NCI-H1436 (cell line): Measurements from ENCODE around the gene FGF8.

Source experiments
- DNase-seq: peaks from one replicate; lab custom pipeline; 2025; lab: John Stamatoyannopoulos, UW

FGF8 gene

DNA sequence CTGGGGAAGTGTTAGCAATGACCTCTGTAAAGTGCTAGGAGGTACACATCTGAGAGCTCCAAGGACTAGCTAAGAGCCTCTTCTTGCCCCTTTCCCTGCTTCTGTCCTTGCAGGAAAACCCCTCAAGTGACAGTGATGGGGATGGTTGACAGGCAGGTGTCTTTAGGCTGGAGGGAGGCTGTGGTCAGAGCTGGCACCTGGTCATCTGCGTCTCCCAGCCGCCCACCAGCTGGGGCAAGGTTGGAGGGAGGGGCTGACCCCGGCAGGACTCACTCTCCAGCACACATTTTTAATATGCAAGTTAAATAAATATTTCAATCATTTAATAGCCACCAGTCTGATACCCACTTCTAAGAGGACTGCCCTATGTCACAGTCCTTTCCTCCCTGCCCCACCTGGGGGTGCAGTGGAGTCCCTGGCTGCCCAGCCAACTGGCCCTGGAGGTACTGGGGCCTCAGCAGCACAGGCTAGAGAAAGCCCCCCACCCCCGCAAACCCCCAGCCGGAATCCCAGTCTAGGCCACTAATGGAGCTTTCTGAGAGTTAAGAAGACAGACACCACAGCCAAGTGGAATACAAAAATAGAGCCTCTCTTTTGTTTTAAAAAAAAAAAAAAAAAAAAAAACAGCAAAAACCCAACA, 6.3 kb downstream of the FGF8 start:
- DNase-seq, result no peak

DNA sequence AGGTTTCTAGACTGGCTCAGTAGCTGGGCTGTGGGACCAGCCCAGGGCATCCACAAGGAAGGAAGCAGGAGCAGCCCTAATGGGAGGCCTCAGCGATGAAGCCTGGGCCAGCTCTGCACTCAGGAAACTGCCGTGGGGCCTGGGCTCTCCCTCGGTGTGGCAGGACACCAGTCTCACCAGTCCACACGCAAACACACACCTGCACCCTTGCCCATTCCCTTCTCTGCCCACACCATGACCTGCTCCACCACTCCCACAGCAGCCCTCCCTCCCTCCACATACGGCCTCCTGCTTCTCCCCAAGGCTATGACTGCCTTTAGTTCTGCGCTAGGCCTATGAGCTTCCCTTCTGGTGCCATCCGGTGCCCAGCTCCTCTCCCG, 7.1 kb downstream of the FGF8 start:
- DNase-seq, result no peak

DNA sequence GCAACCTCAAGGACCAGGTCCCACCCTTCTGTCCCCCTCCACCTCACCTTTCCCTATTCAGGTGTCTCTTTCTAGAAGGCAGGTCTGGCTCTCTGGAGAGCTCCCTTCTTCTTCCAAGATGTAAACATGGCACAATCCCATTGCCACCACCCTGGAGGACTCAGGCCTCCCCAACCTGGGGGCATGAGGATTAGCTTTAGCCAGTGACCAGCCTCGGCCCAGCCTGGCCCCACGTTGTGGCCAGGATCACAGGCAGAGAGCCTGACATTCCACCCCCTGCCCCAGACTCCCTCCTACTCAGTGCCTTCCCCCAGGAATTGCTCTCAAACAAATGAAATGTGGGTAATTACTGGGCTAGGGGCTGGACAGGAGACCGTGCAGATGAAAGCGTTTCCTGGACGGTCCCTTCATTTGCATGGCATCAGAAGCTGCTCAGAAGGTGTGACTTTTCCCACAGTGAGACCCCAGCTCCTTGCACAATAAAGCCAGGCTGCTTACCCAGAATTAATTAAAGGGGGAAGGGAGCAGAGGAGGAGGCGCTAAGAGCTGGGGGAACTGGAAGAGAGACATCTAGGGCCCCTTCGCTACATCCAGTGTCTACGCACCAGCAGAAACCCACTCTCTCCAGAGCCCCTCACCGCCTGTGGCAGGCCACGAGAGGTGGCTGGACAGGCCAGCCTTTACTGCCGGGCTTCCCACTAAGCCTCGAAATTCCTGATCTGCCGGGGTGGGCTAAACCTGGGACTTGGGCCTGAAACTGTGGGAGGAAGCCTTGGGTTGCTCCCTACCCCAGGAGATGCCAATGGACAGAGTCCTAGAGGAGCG, 7.7 kb downstream of the FGF8 start:
- no peak for DNase-seq

DNA sequence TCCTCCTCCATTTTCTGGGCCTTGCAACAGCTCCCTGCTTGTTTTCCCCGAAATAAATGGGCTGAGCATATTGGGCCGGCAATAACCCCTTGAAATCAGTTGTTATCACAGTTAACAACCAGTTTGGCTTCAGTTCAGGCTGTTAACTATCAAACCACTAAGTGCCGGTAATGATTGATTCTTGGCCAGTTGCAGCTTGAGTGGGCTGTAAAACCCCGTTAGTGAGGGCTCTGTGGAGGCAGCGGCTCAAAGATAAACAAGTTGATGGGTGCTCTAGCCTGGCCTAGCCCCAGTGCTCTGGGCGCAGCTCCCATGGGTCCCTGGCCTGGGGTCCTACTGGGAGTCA, 8.3 kb downstream of the FGF8 start:
- DNase-seq, result no peak

DNA sequence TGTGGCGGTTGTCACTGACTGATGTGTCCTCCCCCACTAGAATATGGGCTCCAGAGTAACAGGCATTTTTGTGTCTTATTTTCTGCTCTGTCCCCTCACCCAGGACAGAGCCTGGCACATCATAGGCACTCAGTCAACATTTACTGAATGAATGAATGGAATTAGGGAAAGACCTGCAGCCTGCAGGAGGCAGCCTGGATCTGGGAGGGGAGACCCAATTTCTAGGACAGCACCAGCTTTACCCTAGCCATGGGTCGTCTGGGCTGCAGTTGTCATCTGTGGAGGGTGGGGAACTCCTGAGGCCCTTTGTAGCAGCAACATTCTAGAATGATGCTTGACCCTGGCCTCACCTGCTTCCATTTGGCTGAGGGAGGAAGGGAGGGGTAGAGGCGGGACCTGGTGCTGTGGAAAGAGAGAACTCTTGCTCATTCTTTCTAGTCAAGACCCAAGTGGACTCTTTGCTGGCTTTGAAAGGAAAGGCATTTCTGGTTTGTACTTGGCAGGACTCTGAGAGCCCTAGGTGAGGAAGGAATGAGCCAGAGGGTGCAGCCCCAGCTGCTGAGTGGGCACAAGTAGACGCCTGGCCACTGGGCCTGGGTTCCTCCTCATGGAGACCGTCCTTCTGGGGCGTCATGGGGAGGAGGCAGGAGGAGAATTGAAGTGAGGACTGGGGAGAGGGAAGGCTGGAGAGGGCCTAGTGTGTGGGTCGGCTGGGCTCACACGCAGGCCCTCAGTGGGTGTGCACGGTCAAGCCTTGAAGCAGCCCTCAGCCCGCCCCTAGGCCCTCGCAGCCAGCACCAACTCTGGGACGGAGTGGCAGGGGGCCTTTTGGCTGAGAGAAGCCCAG, 8.9 kb downstream of the FGF8 start:
- no peak for DNase-seq

DNA sequence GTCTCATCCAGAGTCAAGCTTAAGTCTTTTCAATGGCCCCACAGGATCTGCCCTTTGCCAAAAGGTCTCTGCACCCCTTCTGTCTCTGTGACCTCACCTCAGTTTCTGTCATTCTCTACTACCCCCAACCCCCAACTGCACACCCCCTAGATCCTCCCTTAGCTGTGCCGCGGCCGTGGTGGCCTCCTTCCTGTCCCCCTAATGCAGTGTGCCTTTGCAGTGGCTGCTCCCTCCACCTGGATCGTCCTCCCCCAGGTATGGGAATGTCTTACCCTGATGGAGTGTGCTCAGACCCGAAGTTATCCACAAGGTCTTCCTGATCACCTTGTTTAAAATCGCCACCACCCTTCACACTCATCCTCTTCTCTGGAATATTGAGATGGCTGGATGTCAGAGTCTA, 9.6 kb downstream of the FGF8 start:
- DNase-seq, result no peak

DNA sequence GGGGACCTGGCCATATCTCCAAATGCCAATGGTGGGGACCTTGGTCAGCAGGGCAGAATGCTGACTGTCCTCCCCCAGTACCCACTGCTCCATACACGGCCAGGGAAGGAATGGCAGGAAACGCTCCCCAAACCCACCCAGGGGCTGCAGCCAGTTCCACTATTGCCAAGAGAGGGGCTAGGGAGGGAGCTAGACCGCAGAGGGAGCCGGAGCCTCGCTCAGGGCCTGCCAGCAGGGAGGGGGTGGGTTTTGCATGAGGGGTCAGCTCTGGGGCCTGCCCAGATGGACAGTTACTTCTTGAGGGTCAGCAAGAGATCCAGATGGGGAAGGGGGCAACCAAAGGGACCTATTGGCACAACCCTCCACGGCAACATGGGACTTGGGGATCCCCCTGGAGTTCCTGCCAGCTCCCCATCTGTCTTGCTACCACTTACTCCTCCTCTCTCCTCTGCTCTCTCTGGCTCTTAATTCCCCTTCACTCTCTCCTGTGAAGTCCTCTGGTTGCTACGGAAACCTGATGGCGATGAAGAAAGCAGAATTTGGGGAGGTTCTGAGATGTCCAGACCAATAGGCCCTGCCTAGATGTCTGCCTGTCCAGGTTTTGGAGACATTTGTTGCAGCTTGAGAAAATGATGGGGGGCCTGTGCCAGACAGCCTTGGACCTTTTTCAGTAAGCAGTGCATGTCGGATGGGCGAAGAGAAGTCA, 12.6 kb downstream of the FGF8 start:
- DNase-seq, result no peak

DNA sequence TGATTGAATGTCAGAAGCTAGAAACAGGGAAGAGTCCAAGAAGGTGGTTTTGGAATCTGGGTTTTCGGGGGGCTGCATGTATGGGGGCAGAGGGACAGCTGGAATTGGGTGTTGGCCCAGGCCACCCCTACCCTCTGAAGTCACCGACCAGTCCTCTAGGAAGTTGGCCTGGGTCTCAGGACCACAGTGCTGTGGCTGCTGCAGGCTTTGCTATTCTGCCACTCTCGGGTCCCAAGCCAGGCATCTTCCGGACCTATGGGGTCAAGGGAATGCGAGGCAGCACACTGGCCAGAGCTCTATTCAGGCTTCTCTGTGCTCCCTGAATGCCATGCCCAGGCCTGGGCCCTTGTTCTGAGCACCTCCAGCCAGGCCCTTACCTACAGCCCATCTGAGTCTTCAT, 13.2 kb downstream of the FGF8 start:
- no peak for DNase-seq

DNA sequence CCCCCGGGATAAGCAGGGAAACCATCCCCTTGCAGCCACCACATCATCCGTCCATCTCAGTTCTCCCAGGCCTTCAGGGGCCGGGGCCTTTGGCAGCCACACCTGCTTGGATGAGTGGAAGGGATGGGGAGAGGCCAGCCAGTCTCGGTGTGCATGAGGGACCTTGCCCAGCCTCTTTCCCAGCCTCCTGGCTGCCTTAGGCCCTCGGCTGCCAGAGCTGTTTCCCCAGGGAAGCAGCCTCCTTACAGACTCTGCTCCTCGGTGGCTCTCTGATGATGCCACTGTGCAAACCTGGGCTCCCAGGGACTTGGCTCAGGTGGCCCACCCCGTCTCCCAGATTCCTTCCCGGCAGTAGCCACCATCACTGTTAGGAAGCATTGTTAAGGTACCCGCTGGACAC, 14.7 kb downstream of the FGF8 start:
- no peak for DNase-seq

DNA sequence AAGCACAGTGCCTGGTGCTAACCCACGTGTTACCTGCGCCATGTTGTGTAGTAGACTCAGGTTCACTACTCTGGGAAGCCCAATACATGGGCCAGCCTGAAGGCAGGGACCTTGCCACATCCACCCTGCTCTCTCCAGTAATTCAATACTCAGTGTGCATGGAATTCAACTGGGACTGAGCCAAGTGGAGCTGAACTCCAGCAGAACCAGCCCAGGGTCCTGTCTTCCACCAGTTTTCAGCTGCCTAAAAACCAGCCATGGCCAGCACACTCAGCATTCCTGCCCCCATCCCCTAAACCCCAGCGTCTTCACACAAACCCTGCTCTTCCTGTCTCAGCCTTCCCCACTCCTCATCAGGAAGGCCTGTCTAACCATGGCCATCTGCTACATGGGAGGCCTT, 15.4 kb downstream of the FGF8 start:
- DNase-seq, result no peak

DNA sequence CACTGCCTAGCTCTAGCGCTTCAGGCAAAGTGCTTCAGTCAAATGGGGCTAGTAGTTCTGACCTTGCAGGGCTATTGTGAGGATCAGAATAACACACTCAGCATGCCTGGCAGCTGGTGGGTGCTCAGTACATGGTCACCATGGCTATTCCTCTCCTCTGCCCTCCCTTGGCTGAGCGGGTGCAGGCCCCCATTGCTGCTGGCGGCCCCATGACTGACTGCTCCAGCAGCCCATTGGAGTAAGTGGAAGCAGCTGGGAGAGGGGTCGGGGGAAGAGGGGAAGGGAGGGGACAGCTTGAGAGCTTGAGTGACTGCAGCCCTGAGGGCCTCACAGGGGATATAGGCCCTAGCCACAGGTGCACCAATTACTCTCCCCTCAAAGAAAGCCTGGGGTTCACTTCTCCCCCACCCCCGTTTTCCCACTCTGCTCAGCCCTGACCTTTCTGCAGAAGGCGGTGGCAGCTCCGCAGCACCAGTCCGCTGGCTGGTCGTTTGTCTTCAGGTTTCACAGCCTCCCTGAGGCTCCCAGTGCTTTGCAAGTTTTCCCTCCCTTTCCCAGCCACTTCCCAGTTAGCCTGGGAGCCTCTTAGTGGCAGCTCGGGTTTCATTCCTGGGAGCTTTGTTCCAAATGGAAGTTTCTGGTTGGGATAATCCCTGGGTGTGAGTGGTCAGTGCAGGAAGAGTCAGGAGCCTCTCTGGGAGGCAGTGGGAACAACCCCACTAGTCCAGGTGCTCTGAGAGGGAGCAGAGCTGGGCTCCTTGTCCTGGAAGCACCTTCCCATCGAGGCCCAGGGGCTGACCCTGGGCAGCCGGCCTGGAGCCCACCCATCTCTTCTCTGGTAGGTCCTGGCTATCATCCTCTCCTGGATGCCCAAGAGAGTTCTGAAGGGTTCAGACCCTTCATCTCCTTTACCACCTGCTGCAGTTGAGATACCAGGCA, 16.3 kb downstream of the FGF8 start:
- DNase-seq, result no peak

DNA sequence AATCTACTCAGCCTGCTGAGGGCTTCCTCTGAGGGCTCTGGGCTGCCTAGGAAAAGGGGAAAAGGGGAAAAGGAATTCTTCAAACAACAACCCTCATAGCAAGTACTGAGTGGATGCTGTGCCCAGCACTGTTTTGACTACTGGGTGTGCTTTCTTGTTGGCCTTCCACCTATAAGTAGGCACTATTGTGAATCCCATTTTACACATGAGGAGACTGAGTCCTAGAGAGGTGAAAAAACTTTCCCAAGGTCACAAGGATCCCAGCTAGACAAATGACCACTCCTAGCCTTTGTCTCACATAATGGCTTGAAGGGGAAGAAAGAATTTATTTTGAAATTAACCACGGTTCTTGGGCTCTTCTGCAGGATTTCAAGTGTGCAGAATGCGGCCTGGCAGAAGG, 17.1 kb downstream of the FGF8 start:
- no peak for DNase-seq

DNA sequence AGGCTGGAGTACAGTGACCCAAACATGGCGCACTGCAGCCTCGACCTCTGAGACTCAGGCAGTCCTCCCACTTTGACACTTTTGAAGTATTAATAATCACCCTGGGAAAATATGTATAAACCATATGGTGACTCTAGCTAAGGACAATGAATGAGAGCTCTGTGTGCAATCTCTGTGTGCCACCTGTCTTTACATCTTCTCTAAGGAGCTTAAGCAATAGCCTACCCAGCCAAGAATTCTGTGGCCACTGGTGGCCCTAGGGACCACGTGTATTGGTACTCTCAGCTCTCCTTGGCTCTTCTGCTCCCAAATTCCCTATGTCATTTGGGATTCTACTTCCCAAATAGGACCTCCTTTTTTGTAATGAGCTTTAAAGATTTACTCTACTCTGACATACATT, 23.7 kb downstream of the FGF8 start:
- no peak for DNase-seq

DNA sequence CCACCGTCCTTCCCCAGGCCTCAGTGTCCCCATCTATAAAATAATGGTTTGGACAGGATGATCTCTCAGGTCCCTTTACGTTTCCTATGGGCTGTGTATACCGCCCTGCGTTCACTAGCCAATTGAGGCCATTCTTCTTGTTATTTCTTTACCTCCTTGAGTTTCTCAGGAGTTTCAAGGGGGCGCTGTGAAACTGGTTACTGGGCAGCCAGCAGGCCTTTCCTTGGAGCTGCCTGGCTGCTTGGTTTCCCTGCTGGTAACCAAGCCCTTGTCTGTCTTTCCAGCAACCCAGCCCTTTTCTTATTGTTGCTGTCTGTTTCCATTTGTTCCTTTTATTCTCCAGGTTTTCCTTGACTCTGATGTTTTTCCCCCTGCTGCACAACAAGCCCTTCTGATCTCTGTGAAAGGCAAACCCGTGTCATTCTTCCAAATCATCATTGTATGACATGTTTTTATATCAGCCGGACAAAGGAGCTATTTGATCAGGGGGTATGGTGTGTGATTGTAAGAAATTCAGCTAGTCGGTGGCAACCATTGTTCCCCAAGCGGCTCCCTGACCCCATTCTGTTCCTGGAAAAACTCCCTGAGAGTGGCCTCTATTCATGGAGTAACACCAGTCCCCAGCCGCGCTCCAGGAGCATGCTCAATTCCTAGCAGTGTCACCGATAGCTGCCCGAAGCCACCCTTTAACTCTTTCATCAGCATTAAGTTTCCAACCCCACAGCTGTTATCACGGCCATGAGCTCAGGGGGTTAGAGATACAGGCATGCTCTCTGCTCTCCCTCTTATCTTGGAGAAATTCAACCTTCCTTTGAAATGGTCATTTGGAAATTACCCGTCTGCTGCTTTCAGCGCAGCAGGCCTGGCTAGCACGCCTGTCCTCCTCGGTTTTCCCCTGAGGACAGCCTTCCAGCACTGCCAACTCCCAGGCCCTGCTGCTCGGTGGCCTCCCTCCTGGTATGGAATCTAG, 26.6 kb downstream of the FGF8 start:
- no peak for DNase-seq

DNA sequence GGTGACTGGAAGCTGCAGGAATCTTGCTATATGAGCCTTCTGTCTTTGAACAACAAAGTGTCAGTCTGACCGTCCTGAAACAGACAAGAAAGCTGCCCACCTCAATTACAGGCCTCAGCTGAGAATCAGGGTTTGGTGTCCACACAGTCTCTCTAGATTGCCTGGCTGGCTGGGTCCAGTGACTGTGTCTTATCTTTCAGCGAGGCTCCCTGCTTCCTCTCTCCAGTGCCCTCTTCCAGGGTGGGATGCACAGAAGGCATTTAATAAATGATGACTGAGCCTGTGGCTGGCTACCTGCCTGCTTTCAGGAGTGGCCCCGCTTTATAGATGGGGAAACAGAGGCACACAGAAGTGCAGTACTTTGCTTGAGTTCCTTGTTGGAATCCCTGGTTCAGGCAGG, 27.4 kb downstream of the FGF8 start:
- DNase-seq, result no peak

DNA sequence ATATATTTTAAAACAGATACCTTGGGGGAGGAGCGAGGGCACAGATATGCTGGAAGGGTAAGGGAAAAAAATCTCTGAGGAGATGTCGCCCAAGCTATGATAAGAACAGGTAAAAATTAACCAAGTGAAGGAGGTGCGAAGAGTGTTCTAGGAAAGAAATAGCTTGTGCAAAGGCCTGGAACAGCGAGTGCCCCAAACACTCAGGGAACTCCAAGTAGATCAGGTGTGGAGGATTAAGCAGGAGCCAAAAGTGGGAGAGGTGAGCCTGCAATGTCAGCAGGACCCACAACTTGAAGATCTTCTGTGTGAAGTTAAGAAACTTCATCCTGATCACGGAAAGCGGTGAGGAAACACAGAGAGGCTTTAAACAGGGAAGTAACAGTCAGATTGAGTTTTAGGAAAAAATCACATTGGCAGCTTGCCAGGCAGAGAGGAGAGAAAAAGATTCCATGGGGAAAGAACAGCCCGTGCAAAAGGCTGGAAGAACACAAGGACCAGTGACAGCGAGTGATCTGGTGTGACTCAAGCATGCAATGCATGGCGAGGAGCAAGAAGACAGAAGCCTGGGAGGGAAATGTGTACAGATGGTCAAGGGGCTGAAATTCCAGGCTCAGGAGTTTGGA, 30.7 kb downstream of the FGF8 start:
- no peak for DNase-seq

DNA sequence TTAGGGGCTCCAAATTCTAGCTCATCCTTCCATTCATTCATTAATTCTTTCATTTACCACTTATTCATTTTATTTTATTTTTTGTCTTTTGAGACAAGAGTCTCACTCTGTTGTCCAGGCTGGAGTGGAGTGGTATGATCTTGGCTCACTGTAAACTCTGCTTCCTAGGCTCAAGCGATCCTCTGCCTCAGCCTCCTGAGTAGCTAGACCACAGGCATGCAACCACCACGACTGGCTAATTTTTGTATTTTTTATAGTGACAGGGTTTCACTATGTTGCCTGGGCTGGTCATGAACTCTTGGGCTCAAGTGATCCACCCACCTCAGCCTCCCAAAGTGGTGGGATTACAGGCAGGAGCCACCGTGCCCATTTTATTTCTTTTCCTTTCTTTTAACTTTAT, 31.6 kb downstream of the FGF8 start:
- DNase-seq, result no peak

DNA sequence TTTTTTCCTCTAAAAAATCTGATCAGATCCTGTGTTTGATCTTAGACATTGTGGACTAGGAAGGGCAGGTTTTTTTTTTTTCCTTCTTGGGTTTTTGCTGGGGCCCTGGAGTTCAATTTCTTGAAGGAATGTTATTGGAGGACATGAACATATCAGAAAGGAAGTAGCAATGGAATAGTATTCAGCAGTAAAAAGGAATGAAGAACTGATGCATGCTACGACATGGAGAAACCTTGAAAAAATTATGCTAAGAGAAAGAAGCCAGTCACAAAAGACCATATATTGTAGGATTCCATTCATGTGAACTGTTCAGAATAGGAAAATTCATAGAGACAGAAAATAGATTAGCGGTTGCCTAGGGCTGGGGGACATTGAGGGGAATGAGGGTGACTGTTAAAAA, 34.0 kb downstream of the FGF8 start:
- no peak for DNase-seq

DNA sequence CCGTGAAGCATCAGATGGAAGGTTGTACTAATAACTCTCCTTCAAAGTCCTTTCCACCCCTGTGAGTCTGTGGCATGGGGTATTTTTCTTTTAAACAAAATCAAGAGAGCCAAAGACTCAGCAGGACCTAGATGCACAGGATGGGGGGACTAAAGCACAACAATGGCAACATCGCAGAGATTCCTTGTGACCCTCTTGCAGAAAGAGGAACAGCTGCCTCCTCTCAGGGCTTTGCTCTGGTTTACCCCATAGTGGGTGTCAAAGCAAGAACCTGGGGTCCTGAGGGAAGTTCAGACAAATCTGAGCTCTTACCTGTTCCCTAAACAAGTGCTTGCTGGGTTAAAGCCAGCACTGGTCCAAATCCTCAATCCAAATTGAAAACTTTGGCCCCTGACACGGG, 39.2 kb downstream of the FGF8 start:
- DNase-seq, result no peak

DNA sequence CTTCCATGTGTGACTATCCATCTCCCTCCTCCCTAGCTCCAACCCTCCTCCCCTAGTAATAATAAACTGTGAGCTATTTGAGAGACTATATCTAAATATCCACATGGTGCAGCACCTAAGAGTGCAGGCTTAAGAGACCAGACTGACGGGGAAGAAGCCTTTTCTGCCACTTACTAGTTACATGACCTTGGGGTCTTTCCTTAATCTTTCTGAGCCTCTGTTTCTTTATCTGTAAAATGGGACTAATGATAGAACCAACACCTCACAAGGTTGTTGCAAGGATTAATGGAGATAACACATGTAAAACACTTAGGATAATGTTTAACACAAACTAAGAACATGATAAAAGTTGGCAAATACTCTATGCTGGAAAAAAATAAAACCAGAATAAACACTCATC, 43.8 kb downstream of the FGF8 start:
- no peak for DNase-seq
